Sigmoid colon (tissue), 7 donors: ENCODE results near the gene KRT83. TPM values are rescaled to one million over a fixed set of nuclear protein-coding genes. Genes with fewer than 3 reads are reported as not detected.

Source experiments
- DNase-seq: peaks from one replicate; pipeline ENCODE4 v3.0.0-alpha.2; 2019
- H3K27ac ChIP-seq, 4 donors: fragments of 200-600 bp; sonication (generic); one replicate each; pipeline ENCODE4 v1.5.1; 2016 to 2019; ENCODE audit warnings: mild to moderate bottlenecking in 1 of 4
- H3K27me3 ChIP-seq, 3 donors: fragments of 200-600 bp; sonication (generic); one replicate each; pipeline ENCODE4 v1.5.1; 2019; ENCODE audit warnings: mild to moderate bottlenecking in 1 of 3
- H3K36me3 ChIP-seq, 4 donors: fragments of 200-600 bp; sonication (generic); one replicate each; pipeline ENCODE4 v1.5.1; 2016 to 2019
- H3K4me1 ChIP-seq, 4 donors: fragments of 200-600 bp; sonication (generic); one replicate each; pipeline ENCODE4 v1.5.1; 2017 to 2019
- H3K4me3 ChIP-seq, 4 donors: fragments of 200-600 bp; sonication (generic); one replicate each; pipeline ENCODE4 v1.5.1; 2017 to 2019; ENCODE audit warnings: mild to moderate bottlenecking in 2 of 4, moderate library complexity in 1 of 4
- H3K9me3 ChIP-seq, 4 donors: fragments of 200-600 bp in 3 of 4; sonication (generic) in 3 of 4; one replicate each; pipeline versions ENCODE4 v1.5.1 to v1.6.1; 2013 to 2019
- CTCF ChIP-seq, 4 experiments: fragments of 450-650 bp in 3 of 4; fragments of 200-600 bp in 1 of 4; IDR thresholded peaks; one replicate each; pipeline ENCODE4 v1.5.1; 2016 to 2019; ENCODE audit warnings: antibody characterized with exemption in 4 of 4, mild to moderate bottlenecking in 3 of 4, moderate library complexity in 2 of 4
- EP300 ChIP-seq, 4 donors: sonication (generic); formaldehyde crosslinking; IDR thresholded peaks; one replicate each; pipeline ENCODE4 v1.6.1; 2017; ENCODE audit warnings: antibody characterized with exemption in 4 of 4
- POLR2A ChIP-seq, 2 donors: fragments of 450-650 bp; IDR thresholded peaks; one replicate each; pipeline ENCODE4 v1.6.1; 2016; ENCODE audit warnings: antibody characterized with exemption in 2 of 2, mild to moderate bottlenecking in 2 of 2, moderate library complexity in 2 of 2
- POLR2AphosphoS5 ChIP-seq, 4 donors: sonication (generic); formaldehyde crosslinking; IDR thresholded peaks; one replicate each; pipeline ENCODE4 v1.6.1; 2017; ENCODE audit warnings: antibody characterized with exemption in 4 of 4
- WGBS, 2 donors: extraction: QIAGEN DNeasy Blood & Tissue Kit; methylation state at CpG; one replicate each; pipeline ENCODE4 v1.1.7; 2013; 5-methylcytosine and 5-hydroxymethylcytosine counted together
- intact Hi-C: fragments of 100-400 bp; cut with DNase I; formaldehyde crosslinking; loops from one replicate; pipeline ENCODE4 v1.15.1; 2023
- polyA plus RNA-seq, 3 donors: library from polyadenylated mRNA; stranded (reverse); fragments of 200-250 nt; gene quantifications; one replicate each; pipeline ENCODE4 v1.2.3, GENCODE V29; 2013
- total RNA-seq, 4 donors: library from RNA; depleted of rRNA; stranded (reverse); fragments of >200 nt; gene quantifications; one replicate each; pipeline ENCODE4 v1.1.0, GENCODE V29; 2016
- donor health status: healthy with polysubstance abuse.
- donor health status: Bipolar disorder and iron deficiency.
- donor health status: healthy.

Gene KRT83
- total and polyA plus RNA-seq, 7 donors, result not detected

GRCh38 chr12:52267266-52267665 lies 53.9 kb downstream of the KRT83 start:
- Histone ChIP-seq H3K9me3 (no peaks in the 10 kb centered on the region), H3K36me3 (no peaks in the 10 kb centered on the region), H3K4me3 (no peak overlapping the region), H3K27ac (no peak overlapping the region), H3K4me1 (no peaks in the 10 kb centered on the region), H3K27me3 (peaks cover 0 to 2% (median 0%) of the 10 kb centered on the region in 3 donors)
- DNase-seq, result peak; percentile 40
- intact Hi-C loops, result no loop called here
- TF ChIP-seq CTCF (IDR thresholded peaks at IDR 0.05) (no peak), EP300 (IDR thresholded peaks at IDR 0.05) (no peak), POLR2AphosphoS5 (IDR thresholded peaks at IDR 0.05) (no peak), POLR2A (IDR thresholded peaks at IDR 0.05) (no peak)
- 97 to 98% methylated on average over 3 of the region's 3 CpGs for WGBS, 2 donors

GRCh38 chr12:52266514-52266913 lies 54.7 kb downstream of the KRT83 start:
- intact Hi-C loops, result no loop called here
- no peak for TF ChIP-seq CTCF (IDR thresholded peaks at IDR 0.05)
- TF ChIP-seq POLR2A (IDR thresholded peaks at IDR 0.05), result no peak
- TF ChIP-seq EP300 (IDR thresholded peaks at IDR 0.05), result no peak
- no peak for TF ChIP-seq POLR2AphosphoS5 (IDR thresholded peaks at IDR 0.05)
- Histone ChIP-seq H3K9me3 (no peaks in the 10 kb centered on the region), H3K36me3 (no peaks in the 10 kb centered on the region), H3K27ac (no peak overlapping the region), H3K4me3 (no peak overlapping the region), H3K27me3 (peaks cover 0 to 6% (median 0%) of the 10 kb centered on the region in 3 donors), H3K4me1 (no peaks in the 10 kb centered on the region)
- peak; percentile 62 for DNase-seq
- 30 to 74% methylated on average over 2 of the region's 2 CpGs for WGBS, 2 donors

- 81 to 85% methylated on average over 2 of the region's 2 CpGs for WGBS, 2 donors
- H3K9me3 ChIP-seq, result no peaks in the 10 kb centered on the region
- no peak overlapping the region for H3K27ac ChIP-seq
- peak; percentile 3 for DNase-seq
- TF ChIP-seq EP300 (IDR thresholded peaks at IDR 0.05) (no peak), POLR2A (IDR thresholded peaks at IDR 0.05) (no peak), CTCF (IDR thresholded peaks at IDR 0.05) (no peak), POLR2AphosphoS5 (IDR thresholded peaks at IDR 0.05) (no peak)
- H3K36me3 ChIP-seq, result no peaks in the 10 kb centered on the region
- peaks cover 0 to 7% (median 0%) of the 10 kb centered on the region in 3 donors for H3K27me3 ChIP-seq
- intact Hi-C loops, result no loop called here
- H3K4me1 ChIP-seq, result no peaks in the 10 kb centered on the region
- no peak overlapping the region for H3K4me3 ChIP-seq
These were observed 56.8 kb downstream of the KRT83 start for GRCh38 chr12:52264435-52264825.

Other genes with a start within 250 kb of the KRT83 start
- gene SMIM41, start 241.7 kb downstream of the KRT83 start, total RNA-seq, result 1 to 10 TPM in 2 of 4 donors, under 1 TPM in 1, not detected in 1; 0.41 to 5.7 (median 1.2) TPM
- gene SMIM41, start 241.7 kb downstream of the KRT83 start, polyA plus RNA-seq, result under 1 TPM in 1 of 3 donors, not detected in 2; 0.61 TPM
- not detected for gene KRT80, start 129.4 kb downstream of the KRT83 start, total RNA-seq
- under 1 TPM in 2 of 3 donors, not detected in 1; under 0.01 to 0.34 TPM for gene KRT80, start 129.4 kb downstream of the KRT83 start, polyA plus RNA-seq
- 1 to 10 TPM in 1 of 4 donors, under 1 TPM in 1, not detected in 2; 0.27 to 3.2 TPM for gene KRT7, start 88.2 kb downstream of the KRT83 start, total RNA-seq
- 10 to 100 TPM in 1 of 3 donors, 1 to 10 TPM in 2; 1.2 to 12.0 (median 2.4) TPM for gene KRT7, start 88.2 kb downstream of the KRT83 start, polyA plus RNA-seq
- not detected for gene KRT86, start 46.8 kb downstream of the KRT83 start, total RNA-seq
- gene KRT86, start 46.8 kb downstream of the KRT83 start, polyA plus RNA-seq, result under 1 TPM in 2 of 3 donors, not detected in 1; 0.25 to 0.60 TPM
- gene KRT81, start 29.9 kb downstream of the KRT83 start, total RNA-seq, result under 1 TPM in 1 of 4 donors, not detected in 3; 0.14 TPM
- under 1 TPM in 1 of 3 donors, not detected in 2; 0.17 TPM for gene KRT81, start 29.9 kb downstream of the KRT83 start, polyA plus RNA-seq
- not detected for gene KRT85, start 46.1 kb upstream of the KRT83 start, total RNA-seq
- not detected for gene KRT85, start 46.1 kb upstream of the KRT83 start, polyA plus RNA-seq
- gene KRT84, start 64.3 kb upstream of the KRT83 start, total RNA-seq, result not detected
- gene KRT84, start 64.3 kb upstream of the KRT83 start, polyA plus RNA-seq, result not detected
- gene KRT82, start 84.9 kb upstream of the KRT83 start, total RNA-seq, result not detected
- gene KRT82, start 84.9 kb upstream of the KRT83 start, polyA plus RNA-seq, result under 1 TPM in 1 of 3 donors, not detected in 2; 0.03 TPM
- not detected for gene KRT75, start 113.0 kb upstream of the KRT83 start, total RNA-seq
- gene KRT75, start 113.0 kb upstream of the KRT83 start, polyA plus RNA-seq, result under 1 TPM in 1 of 3 donors, not detected in 2; 0.04 TPM
- not detected for gene KRT6B, start 130.7 kb upstream of the KRT83 start, total RNA-seq
- under 1 TPM in 2 of 3 donors, not detected in 1; 0.60 to 0.61 TPM for gene KRT6B, start 130.7 kb upstream of the KRT83 start, polyA plus RNA-seq
- gene KRT6C, start 152.4 kb upstream of the KRT83 start, total RNA-seq, result not detected
- gene KRT6C, start 152.4 kb upstream of the KRT83 start, polyA plus RNA-seq, result under 1 TPM in 1 of 3 donors, not detected in 2; 0.60 TPM
- not detected for gene KRT6A, start 171.9 kb upstream of the KRT83 start, total RNA-seq
- 1 to 10 TPM in 1 of 3 donors, under 1 TPM in 1, not detected in 1; 0.19 to 6.0 TPM for gene KRT6A, start 171.9 kb upstream of the KRT83 start, polyA plus RNA-seq
- gene KRT5, start 199.0 kb upstream of the KRT83 start, total RNA-seq, result under 1 TPM in 1 of 4 donors, not detected in 3; 0.36 TPM
- gene KRT5, start 199.0 kb upstream of the KRT83 start, polyA plus RNA-seq, result 1 to 10 TPM in 2 of 3 donors, not detected in 1; 1.1 to 7.8 TPM
- gene KRT71, start 231.7 kb upstream of the KRT83 start, total RNA-seq, result not detected
- gene KRT71, start 231.7 kb upstream of the KRT83 start, polyA plus RNA-seq, result not detected